ENCODE results near the gene ARL14. TPM values are rescaled to one million over a fixed set of nuclear protein-coding genes. Genes with fewer than 3 reads are reported as not detected.
"Not testable (repeated sequence)": the region's sequence is repeated elsewhere in the genome, so short reads cannot be mapped to it uniquely, and the experiment has no call there.

Gene ARL14
- total RNA-seq, 2 experiments from 2014 or later = not detected

DNA sequence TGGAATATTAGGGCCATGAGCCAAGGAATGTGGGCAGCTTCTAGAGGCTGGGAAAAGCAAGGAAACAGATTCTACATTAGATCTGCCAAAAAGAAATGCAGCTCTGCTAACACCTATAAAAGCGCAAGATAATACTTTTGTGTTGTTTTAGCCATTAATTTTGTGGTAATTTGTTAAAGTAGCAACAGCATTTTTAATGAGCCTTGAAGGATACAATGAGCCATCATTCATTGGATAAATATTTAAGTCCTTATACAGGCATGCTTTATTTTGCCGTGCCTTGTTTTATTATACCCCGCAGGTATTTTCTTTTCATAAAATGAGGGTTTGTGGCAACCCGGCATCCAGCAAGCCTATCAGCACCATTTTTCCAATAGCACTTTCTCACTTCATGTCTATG, 15.0 kb downstream of the ARL14 start:
- POLR2A ChIA-PET = no interaction called here
- H3K4me3 Mint-ChIP-seq = no peak overlapping the region
- H3K27ac Mint-ChIP-seq = no peak overlapping the region
- no peaks in the 10 kb centered on the region for H3K9me3 Mint-ChIP-seq
- ATAC-seq (ENCODE audit: low read depth) (no peak), DNase-seq (no peak)
- H3K27me3 Mint-ChIP-seq = no peaks in the 10 kb centered on the region
- H3K4me1 Mint-ChIP-seq = peaks cover 2% of the 10 kb centered on the region
- no peaks in the 10 kb centered on the region for H3K36me3 Mint-ChIP-seq

- Mint-ChIP-seq H3K27ac (no peak overlapping the region), H3K4me1 (peaks cover 3% of the 10 kb centered on the region), H3K4me3 (no peak overlapping the region), H3K36me3 (no peaks in the 10 kb centered on the region), H3K27me3 (no peaks in the 10 kb centered on the region), H3K9me3 (no peaks in the 10 kb centered on the region)
- POLR2A ChIA-PET = no interaction called here
- no peak for ATAC-seq (ENCODE audit: low read depth)
- no peak for DNase-seq
Observed at GRCh38 chr3:160693191-160693590, 16.2 kb downstream of the ARL14 start.

- no peaks in the 10 kb centered on the region for H3K27me3 Mint-ChIP-seq
- no peak overlapping the region for H3K4me3 Mint-ChIP-seq
- H3K4me1 Mint-ChIP-seq = peaks cover 3% of the 10 kb centered on the region
- H3K36me3 Mint-ChIP-seq = no peaks in the 10 kb centered on the region
- ATAC-seq (ENCODE audit: low read depth) (no peak), DNase-seq (no peak)
- no peak overlapping the region for H3K27ac Mint-ChIP-seq
- POLR2A ChIA-PET = no interaction called here
- no peaks in the 10 kb centered on the region for H3K9me3 Mint-ChIP-seq
Observed at GRCh38 chr3:160694345-160694744, 17.4 kb downstream of the ARL14 start.

- POLR2A ChIA-PET = no interaction called here
- Mint-ChIP-seq H3K9me3 (no peaks in the 10 kb centered on the region), H3K4me3 (no peak overlapping the region), H3K27me3 (no peaks in the 10 kb centered on the region), H3K4me1 (peaks cover 3% of the 10 kb centered on the region), H3K36me3 (no peaks in the 10 kb centered on the region), H3K27ac (no peak overlapping the region)
- ATAC-seq (ENCODE audit: low read depth) = no peak
- DNase-seq = no peak
Observed at GRCh38 chr3:160695003-160695402, 18.0 kb downstream of the ARL14 start.

GRCh38 chr3:160695915-160696327, 19.0 kb downstream of the ARL14 start:
- DNase-seq (no peak), ATAC-seq (ENCODE audit: low read depth) (no peak)
- Mint-ChIP-seq H3K36me3 (no peaks in the 10 kb centered on the region), H3K27ac (no peak overlapping the region), H3K9me3 (no peaks in the 10 kb centered on the region), H3K4me3 (no peak overlapping the region), H3K27me3 (peaks cover 2% of the 10 kb centered on the region), H3K4me1 (peaks cover 3% of the 10 kb centered on the region)
- POLR2A ChIA-PET = no interaction called here

DNA sequence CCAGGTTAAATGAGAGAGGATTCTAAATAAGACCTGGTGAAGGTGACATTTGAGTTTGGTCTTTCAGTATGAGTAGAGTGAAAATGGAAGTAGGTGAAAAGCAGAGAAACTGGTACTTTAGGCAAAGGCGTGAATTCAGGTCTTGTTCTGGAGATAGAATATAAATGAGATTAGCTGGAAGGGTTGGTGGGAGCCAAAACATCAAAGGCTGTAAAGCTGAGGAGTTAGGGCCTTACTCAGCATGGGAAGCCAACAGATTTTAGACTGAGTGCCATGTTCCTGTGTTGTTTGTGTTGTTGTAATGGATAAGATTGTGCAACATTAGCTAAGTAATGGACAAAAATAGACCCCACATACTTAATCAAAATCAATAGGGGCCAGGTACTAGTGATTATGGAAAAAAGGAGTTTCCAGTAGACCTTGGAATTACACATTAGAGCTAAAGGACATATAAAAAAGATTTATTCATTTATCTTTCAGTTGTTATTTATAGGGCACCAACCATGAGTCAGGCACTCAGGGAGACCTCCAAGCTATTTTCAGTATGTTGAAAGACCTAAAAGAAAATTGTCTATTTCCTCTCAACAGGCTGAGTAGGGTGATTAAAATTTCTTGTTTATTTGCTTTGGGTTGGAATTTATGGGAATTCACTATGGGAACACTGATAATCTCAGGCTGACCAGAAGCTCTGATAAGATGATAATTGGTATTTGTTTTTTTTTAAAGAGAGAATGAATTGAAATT, 20.8 kb downstream of the ARL14 start:
- peaks cover 7% of the 10 kb centered on the region for H3K27me3 Mint-ChIP-seq
- ATAC-seq (ENCODE audit: low read depth) = no peak
- no peak overlapping the region for H3K4me3 Mint-ChIP-seq
- no peaks in the 10 kb centered on the region for H3K9me3 Mint-ChIP-seq
- POLR2A ChIA-PET = no interaction called here
- H3K27ac Mint-ChIP-seq = no peak overlapping the region
- no peak for DNase-seq
- peaks cover 2% of the 10 kb centered on the region for H3K4me1 Mint-ChIP-seq
- no peaks in the 10 kb centered on the region for H3K36me3 Mint-ChIP-seq

- Mint-ChIP-seq H3K27ac (no peak overlapping the region), H3K27me3 (peaks cover 10% of the 10 kb centered on the region), H3K4me3 (no peak overlapping the region), H3K9me3 (no peaks in the 10 kb centered on the region), H3K4me1 (peaks cover 2% of the 10 kb centered on the region), H3K36me3 (no peaks in the 10 kb centered on the region)
- ATAC-seq (ENCODE audit: low read depth) = no peak
- POLR2A ChIA-PET = no interaction called here
- no peak for DNase-seq
Observed at GRCh38 chr3:160698599-160699195, 21.7 kb downstream of the ARL14 start.

DNA sequence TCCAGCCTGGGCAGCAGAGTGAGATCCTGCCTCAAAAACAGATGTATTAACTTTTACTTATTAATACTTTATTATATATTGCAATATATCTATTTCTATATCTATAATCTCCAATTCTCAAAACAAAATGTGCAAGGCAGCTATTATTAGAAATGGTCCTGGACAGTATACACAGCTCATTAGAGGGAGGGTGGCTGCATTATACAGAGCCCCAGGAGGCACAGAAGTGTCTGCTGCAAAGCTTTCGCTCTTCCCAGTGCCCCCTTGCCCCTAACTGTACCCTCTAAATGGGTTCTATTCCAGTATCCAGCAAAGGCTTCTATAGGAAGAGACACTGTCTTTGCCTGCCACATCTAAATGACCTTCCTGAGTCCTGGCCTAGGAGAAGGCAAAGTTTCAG, 24.5 kb downstream of the ARL14 start:
- POLR2A ChIA-PET = no interaction called here
- peaks cover 18% of the 10 kb centered on the region for H3K27me3 Mint-ChIP-seq
- H3K4me1 Mint-ChIP-seq = peaks cover 2% of the 10 kb centered on the region
- H3K36me3 Mint-ChIP-seq = no peaks in the 10 kb centered on the region
- ATAC-seq (ENCODE audit: low read depth) (no peak), DNase-seq (no peak)
- no peak overlapping the region for H3K27ac Mint-ChIP-seq
- H3K9me3 Mint-ChIP-seq = no peaks in the 10 kb centered on the region
- no peak overlapping the region for H3K4me3 Mint-ChIP-seq

DNA sequence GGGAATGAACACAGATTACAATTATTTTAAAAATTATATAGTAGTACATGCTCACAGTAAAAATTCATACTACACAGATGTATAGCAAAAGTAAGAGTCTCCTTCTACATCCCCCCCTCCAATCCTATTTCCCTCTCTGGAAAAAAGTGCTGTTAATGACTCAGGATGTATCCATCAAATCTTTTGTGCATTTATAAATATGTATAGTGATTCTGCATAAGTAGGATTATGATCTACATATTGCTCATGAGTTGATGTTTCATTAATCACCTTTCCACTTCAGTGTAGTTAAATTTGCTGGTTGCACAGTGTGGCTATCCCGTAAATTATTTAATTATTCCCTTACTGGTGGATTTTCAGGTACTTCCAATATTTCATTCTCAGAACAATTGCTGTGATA, 25.3 kb downstream of the ARL14 start:
- DNase-seq (no peak), ATAC-seq (ENCODE audit: low read depth) (no peak)
- H3K27ac Mint-ChIP-seq = no peak overlapping the region
- no peaks in the 10 kb centered on the region for H3K9me3 Mint-ChIP-seq
- peaks cover 2% of the 10 kb centered on the region for H3K4me1 Mint-ChIP-seq
- POLR2A ChIA-PET = no interaction called here
- H3K36me3 Mint-ChIP-seq = no peaks in the 10 kb centered on the region
- no peak overlapping the region for H3K4me3 Mint-ChIP-seq
- peaks cover 20% of the 10 kb centered on the region for H3K27me3 Mint-ChIP-seq

- no peaks in the 10 kb centered on the region for H3K4me1 Mint-ChIP-seq
- no peaks in the 10 kb centered on the region for H3K36me3 Mint-ChIP-seq
- ATAC-seq (ENCODE audit: low read depth) (no peak), DNase-seq (no peak)
- no peak overlapping the region for H3K4me3 Mint-ChIP-seq
- H3K27me3 Mint-ChIP-seq = peaks cover 24% of the 10 kb centered on the region
- POLR2A ChIA-PET = no interaction called here
- H3K27ac Mint-ChIP-seq = no peak overlapping the region
- no peaks in the 10 kb centered on the region for H3K9me3 Mint-ChIP-seq
Observed at GRCh38 chr3:160703974-160704373, 27.0 kb downstream of the ARL14 start.

DNA sequence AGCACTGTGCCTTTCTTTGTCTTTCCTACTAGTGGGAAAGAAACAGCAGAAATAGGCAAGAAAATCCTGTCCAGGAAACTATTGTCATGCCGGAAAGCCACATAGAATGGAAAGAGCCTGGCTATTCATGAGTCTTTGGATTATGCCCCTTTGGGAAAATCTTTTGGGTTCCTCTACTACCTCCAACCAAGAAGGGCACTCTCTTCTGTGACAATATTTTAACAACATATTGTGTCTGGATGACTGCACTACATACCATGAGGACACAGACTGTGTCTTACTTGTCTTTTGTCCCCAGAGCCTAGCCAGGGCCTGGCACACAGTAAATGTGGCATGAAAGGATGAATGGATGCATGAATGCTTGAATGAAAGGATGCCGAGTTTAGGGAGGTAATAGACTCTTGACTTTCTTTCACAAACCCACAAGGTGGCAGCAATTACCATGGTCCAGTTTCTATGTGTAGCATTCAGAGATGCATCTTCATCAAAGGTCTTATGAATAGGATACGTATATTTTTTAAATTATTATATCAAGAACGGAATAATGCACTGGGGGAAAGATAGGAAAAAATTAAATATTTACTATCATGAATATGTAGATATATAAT, 30.3 kb downstream of the ARL14 start:
- ATAC-seq (ENCODE audit: low read depth) (no peak), DNase-seq (no peak)
- no peak overlapping the region for H3K4me3 Mint-ChIP-seq
- H3K36me3 Mint-ChIP-seq = no peaks in the 10 kb centered on the region
- H3K27me3 Mint-ChIP-seq = peaks cover 29% of the 10 kb centered on the region
- POLR2A ChIA-PET = no interaction called here
- H3K27ac Mint-ChIP-seq = no peak overlapping the region
- no peaks in the 10 kb centered on the region for H3K9me3 Mint-ChIP-seq
- no peaks in the 10 kb centered on the region for H3K4me1 Mint-ChIP-seq

- DNase-seq (no peak), ATAC-seq (ENCODE audit: low read depth) (no peak)
- Mint-ChIP-seq H3K4me3 (no peak overlapping the region), H3K4me1 (no peaks in the 10 kb centered on the region), H3K27ac (no peak overlapping the region), H3K27me3 (peaks cover 22% of the 10 kb centered on the region), H3K36me3 (no peaks in the 10 kb centered on the region), H3K9me3 (no peaks in the 10 kb centered on the region)
- POLR2A ChIA-PET = no interaction called here
Observed at GRCh38 chr3:160709477-160710182, 32.7 kb downstream of the ARL14 start.

DNA sequence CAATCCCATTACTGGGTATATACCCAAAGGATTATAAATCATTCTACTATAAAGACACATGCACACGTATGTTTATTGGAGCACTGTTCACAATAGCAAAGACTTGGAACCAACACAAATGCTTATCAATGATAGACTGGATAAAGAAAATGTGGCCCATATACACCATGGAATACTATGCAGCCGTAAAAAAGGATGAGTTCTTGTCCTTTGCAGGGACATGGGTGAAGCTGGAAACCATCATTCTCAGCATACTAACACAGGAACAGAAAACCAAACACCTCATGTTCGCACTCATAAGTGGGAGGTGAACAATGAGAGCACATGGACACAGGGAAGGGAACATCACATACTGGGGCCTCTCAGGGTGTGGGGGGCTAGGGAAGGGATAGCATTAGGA, 36.2 kb downstream of the ARL14 start:
- ATAC-seq (ENCODE audit: low read depth); H3K4me3 Mint-ChIP-seq; H3K27ac Mint-ChIP-seq; POLR2A ChIA-PET; H3K36me3 Mint-ChIP-seq; H3K4me1 Mint-ChIP-seq; H3K9me3 Mint-ChIP-seq; DNase-seq: not testable (repeated sequence)
- peaks cover 12% of the 10 kb centered on the region for H3K27me3 Mint-ChIP-seq

DNA sequence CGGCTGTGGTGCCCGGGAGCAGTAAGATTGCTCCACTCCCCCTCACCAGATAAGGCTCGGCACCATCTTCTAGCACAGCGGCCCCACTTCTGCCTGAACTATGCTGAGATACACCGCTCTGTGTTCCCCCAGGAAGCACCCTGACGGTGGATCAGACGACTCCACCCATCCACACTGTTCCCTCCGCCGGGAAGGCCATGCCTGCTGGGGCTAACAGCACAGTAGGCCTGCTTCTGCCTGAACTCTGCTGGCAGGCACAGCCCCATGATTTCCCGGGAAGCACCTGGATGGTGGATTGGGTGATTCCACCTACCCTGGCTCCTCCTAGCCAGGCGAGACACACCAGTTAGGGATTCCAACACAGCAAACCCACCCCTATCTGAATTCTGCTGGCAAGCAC, 42.8 kb downstream of the ARL14 start:
- ATAC-seq (ENCODE audit: low read depth) = no peak
- DNase-seq = no peak
- no peaks in the 10 kb centered on the region for H3K4me1 Mint-ChIP-seq
- no peak overlapping the region for H3K27ac Mint-ChIP-seq
- no peaks in the 10 kb centered on the region for H3K36me3 Mint-ChIP-seq
- no peak overlapping the region for H3K4me3 Mint-ChIP-seq
- peaks cover 6% of the 10 kb centered on the region for H3K27me3 Mint-ChIP-seq
- no peaks in the 10 kb centered on the region for H3K9me3 Mint-ChIP-seq
- POLR2A ChIA-PET = no interaction called here
